Neural progenitor cell (in vitro differentiated cells): ENCODE measurements around the gene SPINK6.

ENCODE experiments used
- EZH2 ChIP-seq: fragments of 200-600 bp; sonication (generic); IDR thresholded peaks from 2 replicates; pipeline ENCODE4 v1.6.1; 2017; ENCODE audit warnings: antibody characterized with exemption, mild to moderate bottlenecking, moderate library complexity
- EZH2phosphoT487 ChIP-seq: fragments of 200-600 bp; sonication (generic); IDR thresholded peaks from 2 replicates; pipeline ENCODE4 v1.6.1; 2017; ENCODE audit warnings: antibody characterized with exemption
- TF ChIP-seq, protein P1 (sequence below): fragments of 200-600 bp; sonication (generic); IDR thresholded peaks from 2 replicates; pipeline ENCODE4 v1.5.1; 2017; ENCODE audit warnings: antibody characterized with exemption, mild to moderate bottlenecking

DNA sequence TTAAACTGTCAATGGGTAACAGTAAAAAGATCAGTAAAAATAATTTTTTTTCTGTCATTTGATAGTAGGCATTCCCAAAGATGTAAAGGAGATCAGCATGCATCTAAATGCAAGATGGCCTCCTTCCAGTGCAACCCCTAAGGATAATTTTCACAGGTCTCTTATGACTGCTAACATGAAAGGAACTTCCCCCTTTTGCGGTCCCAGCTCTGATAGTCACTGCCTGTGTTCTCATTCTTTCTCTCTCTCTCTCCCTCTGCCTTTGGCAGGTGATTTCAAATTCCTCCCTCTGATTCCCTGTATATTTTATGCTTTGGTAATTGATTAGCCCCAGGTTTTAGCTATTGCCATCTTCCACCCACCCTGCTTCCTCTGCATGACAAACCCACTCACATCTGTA lies 25.6 kb upstream of the SPINK6 start:
- TF ChIP-seq EZH2 (no peak), EZH2phosphoT487 (no peak)
- TF ChIP-seq, protein P1, sequence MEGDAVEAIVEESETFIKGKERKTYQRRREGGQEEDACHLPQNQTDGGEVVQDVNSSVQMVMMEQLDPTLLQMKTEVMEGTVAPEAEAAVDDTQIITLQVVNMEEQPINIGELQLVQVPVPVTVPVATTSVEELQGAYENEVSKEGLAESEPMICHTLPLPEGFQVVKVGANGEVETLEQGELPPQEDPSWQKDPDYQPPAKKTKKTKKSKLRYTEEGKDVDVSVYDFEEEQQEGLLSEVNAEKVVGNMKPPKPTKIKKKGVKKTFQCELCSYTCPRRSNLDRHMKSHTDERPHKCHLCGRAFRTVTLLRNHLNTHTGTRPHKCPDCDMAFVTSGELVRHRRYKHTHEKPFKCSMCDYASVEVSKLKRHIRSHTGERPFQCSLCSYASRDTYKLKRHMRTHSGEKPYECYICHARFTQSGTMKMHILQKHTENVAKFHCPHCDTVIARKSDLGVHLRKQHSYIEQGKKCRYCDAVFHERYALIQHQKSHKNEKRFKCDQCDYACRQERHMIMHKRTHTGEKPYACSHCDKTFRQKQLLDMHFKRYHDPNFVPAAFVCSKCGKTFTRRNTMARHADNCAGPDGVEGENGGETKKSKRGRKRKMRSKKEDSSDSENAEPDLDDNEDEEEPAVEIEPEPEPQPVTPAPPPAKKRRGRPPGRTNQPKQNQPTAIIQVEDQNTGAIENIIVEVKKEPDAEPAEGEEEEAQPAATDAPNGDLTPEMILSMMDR, result no peak
